GM12878 (cell line): Measurements from ENCODE around the gene TFF1. TPM values are rescaled to one million over a fixed set of nuclear protein-coding genes. Genes with fewer than 3 reads are reported as not detected.

Source experiments
- polyA plus RNA-seq, 11 experiments: library from polyadenylated mRNA; depleted of rRNA in 4 of 11; unstranded in 6 of 11; stranded (reverse) in 5 of 11; fragments of >200 nt; fragmentation: Nextera tagmentation in 4 of 11; fragmentation: Illumina TruSeq in 1 of 11; extraction: Ambion mirVana in 4 of 11; extraction: Trizol in 1 of 11; gene quantifications; 1 replicate in 1 of 11; 2 replicates in 10 of 11; pipeline versions ENCODE4 v1.2.1 to v1.2.3, GENCODE V29; 2011 to 2016; ENCODE audit warnings: inconsistent platforms in 2 of 11, missing spikeins in 2 of 11, low read depth in 1 of 11
- total RNA-seq, 4 experiments: library from RNA; depleted of rRNA in 3 of 4; stranded (reverse); fragments of >200 nt in 3 of 4; fragmentation: Illumina TruSeq in 1 of 4; extraction: Trizol in 1 of 4; gene quantifications; 2 replicates each; pipeline versions ENCODE4 v1.2.1 to v1.2.3, GENCODE V29; 2013 to 2021

The TFF1 gene
- total and polyA plus RNA-seq, 10 of the 15 experiments (the other 5 are each of a cell fraction or from before 2014, with no cell fraction given): 0.13 TPM; not detected in 9

Other genes starting within 250 kb of the TFF1 start
- gene ABCG1, start 147.4 kb downstream of the TFF1 start, total RNA-seq (2014; rRNA removed): 8.8 and 9.2 TPM in 2 replicates
- gene ABCG1, start 147.4 kb downstream of the TFF1 start, total RNA-seq (2014; rRNA removed; fragmentation: Illumina TruSeq; extraction: Trizol): 5.3 and 6.2 TPM in 2 replicates
- gene ABCG1, start 147.4 kb downstream of the TFF1 start, total RNA-seq (2021): 11.2 and 12.4 TPM in 2 replicates
- gene ABCG1, start 147.4 kb downstream of the TFF1 start, polyA plus RNA-seq (2011; rRNA removed): 14.0 and 19.3 TPM in 2 replicates
- 5.9 and 6.1 TPM in 2 replicates for gene ABCG1, start 147.4 kb downstream of the TFF1 start, polyA plus RNA-seq (2014; fragmentation: Illumina TruSeq; extraction: Trizol)
- 1 to 10 TPM; 2.9 to 3.0 TPM for gene ABCG1, start 147.4 kb downstream of the TFF1 start, polyA plus RNA-seq (2014; fragmentation: Nextera tagmentation; extraction: Ambion mirVana)
- 6.9 and 8.0 TPM in 2 replicates for gene ABCG1, start 147.4 kb downstream of the TFF1 start, polyA plus RNA-seq (2014; rRNA removed)
- 1 to 10 TPM in 1 of 2 experiments, under 1 TPM in 1; 0.59 to 1.3 TPM for gene ABCG1, start 147.4 kb downstream of the TFF1 start, polyA plus RNA-seq (2016; fragmentation: Nextera tagmentation; extraction: Ambion mirVana)
- not detected in 2 replicates for gene TFF3, start 51.1 kb downstream of the TFF1 start, total RNA-seq (2014; rRNA removed)
- gene TFF3, start 51.1 kb downstream of the TFF1 start, total RNA-seq (2014; rRNA removed; fragmentation: Illumina TruSeq; extraction: Trizol): not detected in 2 replicates
- 0.74 TPM in 1 of 2 replicates, not detected in the other for gene TFF3, start 51.1 kb downstream of the TFF1 start, total RNA-seq (2021)
- not detected in 2 replicates for gene TFF3, start 51.1 kb downstream of the TFF1 start, polyA plus RNA-seq (2011; rRNA removed)
- gene TFF3, start 51.1 kb downstream of the TFF1 start, polyA plus RNA-seq (2014; fragmentation: Illumina TruSeq; extraction: Trizol): not detected in 2 replicates
- not detected for gene TFF3, start 51.1 kb downstream of the TFF1 start, polyA plus RNA-seq (2014; fragmentation: Nextera tagmentation; extraction: Ambion mirVana)
- gene TFF3, start 51.1 kb downstream of the TFF1 start, polyA plus RNA-seq (2014; rRNA removed): not detected in 2 replicates
- gene TFF3, start 51.1 kb downstream of the TFF1 start, polyA plus RNA-seq (2016; fragmentation: Nextera tagmentation; extraction: Ambion mirVana): not detected
- not detected in 2 replicates for gene TFF2, start 15.5 kb downstream of the TFF1 start, total RNA-seq (2014; rRNA removed)
- not detected in 2 replicates for gene TFF2, start 15.5 kb downstream of the TFF1 start, total RNA-seq (2014; rRNA removed; fragmentation: Illumina TruSeq; extraction: Trizol)
- not detected in 2 replicates for gene TFF2, start 15.5 kb downstream of the TFF1 start, total RNA-seq (2021)
- gene TFF2, start 15.5 kb downstream of the TFF1 start, polyA plus RNA-seq (2011; rRNA removed): 0.24 and 0.56 TPM in 2 replicates
- gene TFF2, start 15.5 kb downstream of the TFF1 start, polyA plus RNA-seq (2014; fragmentation: Illumina TruSeq; extraction: Trizol): not detected in 2 replicates
- gene TFF2, start 15.5 kb downstream of the TFF1 start, polyA plus RNA-seq (2014; fragmentation: Nextera tagmentation; extraction: Ambion mirVana): not detected
- not detected in 2 replicates for gene TFF2, start 15.5 kb downstream of the TFF1 start, polyA plus RNA-seq (2014; rRNA removed)
- gene TFF2, start 15.5 kb downstream of the TFF1 start, polyA plus RNA-seq (2016; fragmentation: Nextera tagmentation; extraction: Ambion mirVana): not detected
- 0.65 and 1.4 TPM in 2 replicates for gene TMPRSS3, start 29.5 kb upstream of the TFF1 start, total RNA-seq (2014; rRNA removed)
- 0.63 and 0.83 TPM in 2 replicates for gene TMPRSS3, start 29.5 kb upstream of the TFF1 start, total RNA-seq (2014; rRNA removed; fragmentation: Illumina TruSeq; extraction: Trizol)
- gene TMPRSS3, start 29.5 kb upstream of the TFF1 start, total RNA-seq (2021): 0.90 and 1.2 TPM in 2 replicates
- gene TMPRSS3, start 29.5 kb upstream of the TFF1 start, polyA plus RNA-seq (2011; rRNA removed): not detected in 2 replicates
- gene TMPRSS3, start 29.5 kb upstream of the TFF1 start, polyA plus RNA-seq (2014; fragmentation: Illumina TruSeq; extraction: Trizol): 0.17 and 0.51 TPM in 2 replicates
- gene TMPRSS3, start 29.5 kb upstream of the TFF1 start, polyA plus RNA-seq (2014; fragmentation: Nextera tagmentation; extraction: Ambion mirVana): 1 to 10 TPM in 1 of 2 experiments, under 1 TPM in 1; 0.82 to 1.5 TPM
- gene TMPRSS3, start 29.5 kb upstream of the TFF1 start, polyA plus RNA-seq (2014; rRNA removed): 0.51 and 1.3 TPM in 2 replicates
- gene TMPRSS3, start 29.5 kb upstream of the TFF1 start, polyA plus RNA-seq (2016; fragmentation: Nextera tagmentation; extraction: Ambion mirVana): under 1 TPM; 0.56 to 0.59 TPM
- gene UBASH3A, start 37.4 kb upstream of the TFF1 start, total RNA-seq (2014; rRNA removed): 0.05 and 0.17 TPM in 2 replicates
- 0.05 and 0.13 TPM in 2 replicates for gene UBASH3A, start 37.4 kb upstream of the TFF1 start, total RNA-seq (2014; rRNA removed; fragmentation: Illumina TruSeq; extraction: Trizol)
- gene UBASH3A, start 37.4 kb upstream of the TFF1 start, total RNA-seq (2021): 0.27 and 0.28 TPM in 2 replicates
- gene UBASH3A, start 37.4 kb upstream of the TFF1 start, polyA plus RNA-seq (2011; rRNA removed): 0.16 and 0.33 TPM in 2 replicates
- 0.17 and 0.21 TPM in 2 replicates for gene UBASH3A, start 37.4 kb upstream of the TFF1 start, polyA plus RNA-seq (2014; fragmentation: Illumina TruSeq; extraction: Trizol)
- gene UBASH3A, start 37.4 kb upstream of the TFF1 start, polyA plus RNA-seq (2014; fragmentation: Nextera tagmentation; extraction: Ambion mirVana): under 1 TPM in 1 of 2 experiments, not detected in 1; 0.04 TPM
- 0.20 and 0.23 TPM in 2 replicates for gene UBASH3A, start 37.4 kb upstream of the TFF1 start, polyA plus RNA-seq (2014; rRNA removed)
- gene UBASH3A, start 37.4 kb upstream of the TFF1 start, polyA plus RNA-seq (2016; fragmentation: Nextera tagmentation; extraction: Ambion mirVana): under 1 TPM; 0.26 to 0.39 TPM
- gene RSPH1, start 129.7 kb upstream of the TFF1 start, total RNA-seq (2014; rRNA removed): 0.11 and 0.33 TPM in 2 replicates
- gene RSPH1, start 129.7 kb upstream of the TFF1 start, total RNA-seq (2014; rRNA removed; fragmentation: Illumina TruSeq; extraction: Trizol): 0.27 and 0.37 TPM in 2 replicates
- gene RSPH1, start 129.7 kb upstream of the TFF1 start, total RNA-seq (2021): 0.27 and 0.28 TPM in 2 replicates
- gene RSPH1, start 129.7 kb upstream of the TFF1 start, polyA plus RNA-seq (2011; rRNA removed): 0.38 and 0.59 TPM in 2 replicates
- gene RSPH1, start 129.7 kb upstream of the TFF1 start, polyA plus RNA-seq (2014; fragmentation: Illumina TruSeq; extraction: Trizol): 0.37 and 0.67 TPM in 2 replicates
- gene RSPH1, start 129.7 kb upstream of the TFF1 start, polyA plus RNA-seq (2014; fragmentation: Nextera tagmentation; extraction: Ambion mirVana): under 1 TPM; 0.37 to 0.38 TPM
- gene RSPH1, start 129.7 kb upstream of the TFF1 start, polyA plus RNA-seq (2014; rRNA removed): 0.19 and 0.81 TPM in 2 replicates
- 1 to 10 TPM; 1.2 to 1.4 TPM for gene RSPH1, start 129.7 kb upstream of the TFF1 start, polyA plus RNA-seq (2016; fragmentation: Nextera tagmentation; extraction: Ambion mirVana)
- gene SLC37A1, start 147.3 kb upstream of the TFF1 start, total RNA-seq (2014; rRNA removed): 33.0 and 35.5 TPM in 2 replicates
- 19.2 and 19.7 TPM in 2 replicates for gene SLC37A1, start 147.3 kb upstream of the TFF1 start, total RNA-seq (2014; rRNA removed; fragmentation: Illumina TruSeq; extraction: Trizol)
- gene SLC37A1, start 147.3 kb upstream of the TFF1 start, total RNA-seq (2021): 30.7 and 34.8 TPM in 2 replicates
- gene SLC37A1, start 147.3 kb upstream of the TFF1 start, polyA plus RNA-seq (2011; rRNA removed): 17.7 and 23.3 TPM in 2 replicates
- gene SLC37A1, start 147.3 kb upstream of the TFF1 start, polyA plus RNA-seq (2014; fragmentation: Illumina TruSeq; extraction: Trizol): 12.0 and 18.4 TPM in 2 replicates
- 1 to 10 TPM; 1.1 to 2.4 TPM for gene SLC37A1, start 147.3 kb upstream of the TFF1 start, polyA plus RNA-seq (2014; fragmentation: Nextera tagmentation; extraction: Ambion mirVana)
- 25.4 and 26.5 TPM in 2 replicates for gene SLC37A1, start 147.3 kb upstream of the TFF1 start, polyA plus RNA-seq (2014; rRNA removed)
- gene SLC37A1, start 147.3 kb upstream of the TFF1 start, polyA plus RNA-seq (2016; fragmentation: Nextera tagmentation; extraction: Ambion mirVana): 10 to 100 TPM; 28.0 to 32.0 TPM